ENCODE data around the gene CCDC171. TPM values are rescaled to one million over a fixed set of nuclear protein-coding genes. Genes with fewer than 3 reads are reported as not detected.

CCDC171 gene
- total RNA-seq, 1 experiment from 2014 or later, result 2.6 TPM

- no peaks in the 10 kb centered on the region for H3K9me3 ChIP-seq (ENCODE audit: control insufficient read depth in 1 of 2, insufficient read depth in 1 of 2, low read depth in 1 of 2, low read length in 2 of 2)
- H3K36me3 ChIP-seq (ENCODE audit: control insufficient read depth in 1 of 2, insufficient read depth in 2 of 2, low read length in 2 of 2), result no peaks in the 10 kb centered on the region
- no peak overlapping the region for H3K4me3 ChIP-seq (replicated peaks in 1 of 2; ENCODE audit: low read depth in 1 of 2, low read length in 2 of 2)
- no peaks in the 10 kb centered on the region for H3K27me3 ChIP-seq (ENCODE audit: insufficient read depth, low read length)
- RAD21 ChIA-PET (ENCODE audit: low non-redundant PET in 1 of 2, low total read pairs in 2 of 2, uncharacterized antibody in 2 of 2, unreplicated experiment in 2 of 2), result no interaction called here
- ATAC-seq (no peak), DNase-seq (ENCODE audit: low read depth, low spot score) (no peak)
- H3K9me2 ChIP-seq (ENCODE audit: insufficient read depth), result no peaks in the 10 kb centered on the region
- H3K27ac ChIP-seq (ENCODE audit: low read depth, low read length), result no peak overlapping the region
- H4K20me1 ChIP-seq (ENCODE audit: insufficient read depth), result no peaks in the 10 kb centered on the region
- no peak overlapping the region for H3K9ac ChIP-seq (ENCODE audit: low read length)
- no peak overlapping the region for H3K4me2 ChIP-seq (ENCODE audit: low read length)
- CTCF ChIA-PET, result no interaction called here
- POLR2A ChIA-PET, result no interaction called here
- H3K79me2 ChIP-seq (ENCODE audit: insufficient read depth, low read length), result no peaks in the 10 kb centered on the region
- TF ChIP-seq ELF1 (IDR thresholded peaks at IDR 0.05; ENCODE audit: borderline replicate concordance, low read depth) (no peak), ZBTB33 (IDR thresholded peaks at IDR 0.05; ENCODE audit: extremely low read depth, insufficient replicate concordance, low read length) (no peak), CBX3 (IDR thresholded peaks at IDR 0.05; ENCODE audit: low read depth) (no peak), SRF (IDR thresholded peaks at IDR 0.05; ENCODE audit: low read depth) (no peak), YY1 (IDR thresholded peaks at IDR 0.05; ENCODE audit: extremely low read depth, insufficient replicate concordance, low read depth, low read length) (no peak), CTCF (IDR thresholded peaks at IDR 0.05 in 2 of 3, conservative IDR thresholded peaks at IDR 0.05 in 1 of 3; ENCODE audit: borderline replicate concordance in 1 of 3, insufficient read depth in 1 of 3, low read depth in 2 of 3, low read length in 2 of 3) (no peak), CEBPB (IDR thresholded peaks at IDR 0.05; ENCODE audit: low read depth) (no peak), ZFX (IDR thresholded peaks at IDR 0.05) (no peak), FOSL1 (IDR thresholded peaks at IDR 0.05; ENCODE audit: low read depth) (no peak)
- H3K4me1 ChIP-seq (ENCODE audit: control insufficient read depth in 1 of 2, insufficient read depth in 2 of 2, low read length in 2 of 2), result no peaks in the 10 kb centered on the region
- H2AFZ ChIP-seq (ENCODE audit: low read depth, low read length, poor library complexity, severe bottlenecking), result no peak overlapping the region
- no TSS peak for BruUV-seq (replicated peaks)
- intact Hi-C loops (cut with micrococcal nuclease), result no loop called here
Observed at GRCh38 chr9:15714746-15715145, 161.9 kb downstream of the CCDC171 start.
